ENCODE measurements around the gene FKBP9. TPM values are rescaled to one million over a fixed set of nuclear protein-coding genes. Genes with fewer than 3 reads are reported as not detected.
A peak's percentile ranks its signal among the peaks of the same experiment; 100 is the strongest.

The FKBP9 gene
- total RNA-seq, 4 donors from 2014 or later: 47.8 to 82.6 (median 75.8) TPM

DNA sequence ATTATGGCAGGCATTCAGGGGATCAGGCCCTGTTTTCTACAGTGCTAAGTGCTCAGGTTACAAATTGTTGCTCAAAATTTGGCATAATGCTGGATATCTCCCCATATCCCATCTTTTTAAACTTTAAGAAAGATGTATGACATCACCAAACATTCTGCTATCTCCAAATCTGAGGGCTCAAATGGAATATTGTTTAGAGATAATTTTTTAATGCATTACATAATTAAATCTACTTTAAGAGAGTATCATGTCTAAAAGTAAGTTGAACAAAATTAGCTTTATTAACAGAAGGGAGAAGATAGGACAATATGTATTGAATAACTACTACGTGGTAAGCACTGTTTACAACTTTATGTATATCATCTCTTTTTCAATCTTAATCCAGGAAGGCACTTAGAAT is 91.5 kb downstream of the FKBP9 start:
- no peak for TF ChIP-seq POLR2A (IDR thresholded peaks at IDR 0.05)
- TF ChIP-seq, protein P1, sequence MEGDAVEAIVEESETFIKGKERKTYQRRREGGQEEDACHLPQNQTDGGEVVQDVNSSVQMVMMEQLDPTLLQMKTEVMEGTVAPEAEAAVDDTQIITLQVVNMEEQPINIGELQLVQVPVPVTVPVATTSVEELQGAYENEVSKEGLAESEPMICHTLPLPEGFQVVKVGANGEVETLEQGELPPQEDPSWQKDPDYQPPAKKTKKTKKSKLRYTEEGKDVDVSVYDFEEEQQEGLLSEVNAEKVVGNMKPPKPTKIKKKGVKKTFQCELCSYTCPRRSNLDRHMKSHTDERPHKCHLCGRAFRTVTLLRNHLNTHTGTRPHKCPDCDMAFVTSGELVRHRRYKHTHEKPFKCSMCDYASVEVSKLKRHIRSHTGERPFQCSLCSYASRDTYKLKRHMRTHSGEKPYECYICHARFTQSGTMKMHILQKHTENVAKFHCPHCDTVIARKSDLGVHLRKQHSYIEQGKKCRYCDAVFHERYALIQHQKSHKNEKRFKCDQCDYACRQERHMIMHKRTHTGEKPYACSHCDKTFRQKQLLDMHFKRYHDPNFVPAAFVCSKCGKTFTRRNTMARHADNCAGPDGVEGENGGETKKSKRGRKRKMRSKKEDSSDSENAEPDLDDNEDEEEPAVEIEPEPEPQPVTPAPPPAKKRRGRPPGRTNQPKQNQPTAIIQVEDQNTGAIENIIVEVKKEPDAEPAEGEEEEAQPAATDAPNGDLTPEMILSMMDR (IDR thresholded peaks at IDR 0.05): no peak
- Histone ChIP-seq H3K36me3 (no peaks in the 10 kb centered on the region), H3K27me3 (no peaks in the 10 kb centered on the region), H3K4me1 (peaks cover 0 to 61% (median 29%) of the 10 kb centered on the region in 3 donors), H3K4me3 (no peak overlapping the region), H3K9me3 (no peaks in the 10 kb centered on the region), H3K27ac (no peak overlapping the region)
- no peak for DNase-seq
- 87 to 97% methylated on average over 1 of the region's 1 CpG for WGBS, 2 donors
- intact Hi-C loops (cut with DNase I): no loop called here

DNA sequence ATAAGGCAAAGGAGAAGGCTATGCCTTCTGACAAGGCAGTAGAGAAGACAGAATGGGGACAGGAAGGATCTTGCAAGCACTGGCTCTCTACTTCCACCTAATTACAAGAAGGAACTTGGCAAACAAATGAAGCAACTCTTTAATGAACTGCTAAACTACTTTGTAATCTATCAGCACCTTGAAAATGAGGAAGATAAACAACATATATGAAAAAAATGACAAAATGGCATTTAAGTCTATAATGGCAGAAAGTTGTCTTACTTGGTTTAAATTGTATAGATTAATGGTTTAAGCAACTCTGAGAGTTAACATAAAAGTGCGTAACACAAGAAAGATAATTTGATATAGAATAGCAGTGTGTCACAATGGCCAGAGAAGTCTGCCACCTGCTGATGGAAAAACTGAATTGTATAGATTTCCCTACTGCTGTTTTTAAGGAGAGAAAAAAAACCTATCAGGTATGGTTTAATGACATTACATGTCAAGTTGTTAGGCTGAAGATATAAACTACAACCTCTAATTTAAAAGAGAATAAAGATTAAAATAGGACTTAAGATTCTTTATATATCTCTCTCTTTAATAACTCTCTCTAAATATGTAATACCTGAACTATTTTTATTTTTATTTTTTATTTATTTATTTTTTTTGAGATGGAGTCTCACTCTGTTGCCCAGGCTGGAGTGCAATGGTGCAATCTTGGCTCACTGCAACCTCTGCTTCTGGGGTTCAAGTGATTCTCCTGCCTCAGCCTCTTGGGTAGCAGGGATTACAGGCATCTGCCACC is 93.5 kb downstream of the FKBP9 start:
- no peak for TF ChIP-seq POLR2A (IDR thresholded peaks at IDR 0.05)
- TF ChIP-seq, protein P1 (IDR thresholded peaks at IDR 0.05): peak in 5 of 6 experiments; percentile 56 to 78 (median 62)
- H3K27ac ChIP-seq: peak overlapping the region in 3 of 4 donors; percentile 36 to 68 (median 59)
- no peaks in the 10 kb centered on the region for H3K27me3 ChIP-seq
- peaks cover 0 to 50% (median 22%) of the 10 kb centered on the region in 3 donors for H3K4me1 ChIP-seq
- 0 to 11% methylated on average over 1 of the region's 1 CpG for WGBS, 2 donors
- no peaks in the 10 kb centered on the region for H3K36me3 ChIP-seq
- no peak for DNase-seq
- H3K9me3 ChIP-seq: no peaks in the 10 kb centered on the region
- H3K4me3 ChIP-seq: peak overlapping the region in 2 of 4 donors; percentile 5 to 28
- intact Hi-C loops (cut with DNase I): loop anchor here (10.0 kb wide), 1 partner anchor 106 kb away; no protein-coding TSS in a partner anchor

DNA sequence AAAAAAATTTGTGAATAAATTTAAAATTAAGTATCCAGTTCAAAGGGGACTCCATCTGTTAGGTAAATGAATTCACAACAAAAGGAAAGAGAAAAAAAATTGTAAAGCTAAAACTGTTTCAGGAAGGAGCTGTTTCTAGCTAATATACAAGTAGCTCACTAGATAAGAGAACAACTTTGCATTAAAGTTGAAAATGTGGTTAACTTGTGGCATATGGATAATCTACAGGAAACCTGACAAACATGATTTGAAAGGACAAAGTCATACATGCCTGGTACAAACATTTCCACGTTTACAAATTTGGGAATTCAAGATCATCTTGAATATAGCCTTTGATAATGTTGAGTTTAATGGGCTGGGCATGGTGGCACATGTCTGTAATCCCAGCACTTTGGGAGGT is 96.5 kb downstream of the FKBP9 start:
- Histone ChIP-seq H3K27ac (no peak overlapping the region), H3K27me3 (no peaks in the 10 kb centered on the region), H3K36me3 (peaks cover 0 to 7% (median 0%) of the 10 kb centered on the region in 3 donors), H3K4me3 (no peak overlapping the region), H3K9me3 (no peaks in the 10 kb centered on the region), H3K4me1 (peaks cover 0 to 43% (median 22%) of the 10 kb centered on the region in 3 donors)
- intact Hi-C loops (cut with DNase I): loop anchor here (10.0 kb wide), 1 partner anchor 109 kb away; no protein-coding TSS in a partner anchor
- 28 to 29% methylated on average over 1 of the region's 1 CpG for WGBS, 2 donors
- no peak for TF ChIP-seq POLR2A (IDR thresholded peaks at IDR 0.05)
- TF ChIP-seq, protein P1 (IDR thresholded peaks at IDR 0.05): no peak
- DNase-seq: no peak

DNA sequence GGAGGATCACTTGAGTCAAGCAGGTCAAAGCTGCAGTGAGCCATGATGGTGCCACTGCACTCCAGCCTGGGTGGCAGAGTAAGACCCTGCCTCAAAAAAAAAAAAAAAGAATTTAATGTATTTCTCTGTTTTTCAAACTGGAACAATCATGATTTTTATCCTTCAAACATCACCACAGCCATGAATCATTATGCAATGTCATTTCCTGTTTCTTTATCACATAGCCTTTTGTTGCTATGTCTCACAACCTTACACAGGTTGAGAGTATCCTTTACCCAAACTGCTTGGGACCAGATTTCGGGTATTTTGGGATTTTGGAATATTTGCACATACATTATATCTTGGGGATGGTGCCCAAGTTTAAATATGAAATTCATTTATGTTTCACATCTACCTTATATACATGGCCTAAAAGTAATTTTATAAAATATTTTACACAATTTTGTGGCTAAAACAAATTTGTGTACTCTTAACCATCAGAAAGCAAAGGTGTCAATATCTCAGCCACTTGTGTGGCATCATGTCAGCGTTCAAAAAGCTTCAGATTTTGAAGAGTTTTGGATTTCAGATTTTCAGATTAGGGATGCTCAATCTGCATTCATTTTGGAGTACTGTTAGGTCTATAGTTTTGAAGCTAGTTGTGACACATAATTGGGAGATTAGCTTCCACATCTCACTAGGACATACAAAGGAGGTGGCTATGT is 97.2 kb downstream of the FKBP9 start:
- no peak for TF ChIP-seq POLR2A (IDR thresholded peaks at IDR 0.05)
- TF ChIP-seq, protein P1 (IDR thresholded peaks at IDR 0.05): no peak
- no peak for DNase-seq
- no peak overlapping the region for H3K4me3 ChIP-seq
- H3K27me3 ChIP-seq: no peaks in the 10 kb centered on the region
- intact Hi-C loops (cut with DNase I): loop anchor here (10.0 kb wide), 1 partner anchor 110 kb away; no protein-coding TSS in a partner anchor
- H3K27ac ChIP-seq: no peak overlapping the region
- H3K36me3 ChIP-seq: peaks cover 0 to 7% (median 0%) of the 10 kb centered on the region in 3 donors
- no peaks in the 10 kb centered on the region for H3K9me3 ChIP-seq
- peaks cover 0 to 45% (median 22%) of the 10 kb centered on the region in 3 donors for H3K4me1 ChIP-seq
- 64% methylated on average over 2 of the region's 2 CpGs for WGBS, 2 donors

DNA sequence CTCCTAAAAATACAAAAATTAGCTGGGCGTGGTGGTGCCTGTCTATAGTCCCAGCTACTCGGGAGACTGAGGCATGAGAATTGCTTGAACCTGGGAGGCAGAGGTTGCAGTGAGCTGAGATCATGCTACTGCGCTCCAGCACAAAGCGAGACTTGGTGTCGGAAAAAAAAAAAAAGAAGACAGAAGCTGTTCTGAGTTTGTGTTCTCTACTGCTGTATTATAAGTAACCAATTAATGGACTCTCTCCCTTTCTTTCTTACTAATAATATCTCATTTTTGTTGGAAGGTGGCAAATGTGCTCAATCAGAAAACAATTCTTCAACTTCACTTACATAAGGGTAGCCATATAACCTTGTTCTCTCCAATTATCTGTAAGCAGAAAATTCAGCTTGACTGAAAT is 97.9 kb downstream of the FKBP9 start:
- Histone ChIP-seq H3K4me1 (peaks cover 0 to 45% (median 17%) of the 10 kb centered on the region in 3 donors), H3K36me3 (peaks cover 0 to 7% (median 0%) of the 10 kb centered on the region in 3 donors), H3K4me3 (no peak overlapping the region), H3K9me3 (no peaks in the 10 kb centered on the region), H3K27ac (no peak overlapping the region), H3K27me3 (no peaks in the 10 kb centered on the region)
- intact Hi-C loops (cut with DNase I): loop anchor here (10.0 kb wide), 1 partner anchor 110 kb away; no protein-coding TSS in a partner anchor
- WGBS, 2 donors: 93 to 99% methylated on average over 5 of the region's 5 CpGs
- no peak for DNase-seq
- TF ChIP-seq POLR2A (IDR thresholded peaks at IDR 0.05): no peak
- TF ChIP-seq, protein P1 (IDR thresholded peaks at IDR 0.05): no peak
